GM19372 (cell line): Measurements from ENCODE around the gene KIAA0408.
"Not testable (repeated sequence)": the region's sequence is repeated elsewhere in the genome, so short reads cannot be mapped to it uniquely, and the experiment has no call there.

Source experiments
- ATAC-seq: cut with Tn5 transposase; IDR thresholded peaks from one replicate; pipeline ENCODE4 v1.9.1; 2021; ENCODE audit warnings: mild to moderate bottlenecking, low read depth, moderate library complexity; ENCODE audit not compliant: unreplicated experiment

The KIAA0408 gene

GRCh38 chr6:127420556-127420955 lies 38.6 kb downstream of the KIAA0408 start:
- peak; percentile 100 for ATAC-seq

GRCh38 chr6:127415096-127415495 lies 44.1 kb downstream of the KIAA0408 start:
- ATAC-seq = no peak

DNA sequence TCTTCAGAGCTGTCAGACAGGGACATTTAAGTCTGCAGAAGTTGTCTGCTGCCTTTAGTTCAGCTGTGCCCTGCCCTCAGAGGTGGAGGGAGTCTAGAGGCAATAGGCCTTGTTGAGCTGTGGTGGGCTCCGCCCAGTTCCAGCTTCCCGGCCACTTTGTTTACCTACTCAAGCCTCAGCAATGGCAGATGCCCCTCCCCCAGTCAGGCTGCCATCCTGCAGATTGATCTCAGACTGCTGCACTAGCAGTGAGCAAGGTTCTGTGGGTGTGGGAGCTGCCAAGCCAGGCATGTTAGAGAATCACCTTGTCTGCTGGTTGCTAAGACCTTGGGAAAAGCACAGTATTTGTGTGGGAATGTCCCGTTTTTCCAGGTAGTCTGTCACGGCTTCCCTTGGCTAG lies 46.1 kb downstream of the KIAA0408 start:
- ATAC-seq = not testable (repeated sequence)

DNA sequence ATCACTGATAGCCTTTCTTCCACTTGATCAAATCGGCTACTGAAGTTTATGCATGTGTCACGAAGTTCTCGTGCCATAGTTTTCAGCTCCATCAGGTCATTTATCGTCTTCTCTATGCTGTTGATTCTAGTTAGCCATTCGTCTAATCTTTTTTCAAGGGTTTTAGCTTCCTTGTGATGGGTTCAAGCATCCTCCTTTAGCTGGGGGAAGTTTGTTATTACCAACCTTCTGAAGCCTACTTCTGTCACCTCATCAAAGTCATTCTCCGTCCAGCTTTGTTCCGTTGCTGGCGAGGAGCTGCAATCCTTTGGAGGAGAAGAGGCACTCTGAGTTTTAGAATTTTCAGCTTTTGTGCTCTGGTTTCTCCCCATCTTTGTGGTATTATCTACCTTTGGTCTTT lies 47.2 kb downstream of the KIAA0408 start:
- ATAC-seq = not testable (repeated sequence)
